HCT116 (cell line): ENCODE results near the gene CDKL5. TPM values are rescaled to one million over a fixed set of nuclear protein-coding genes. Genes with fewer than 3 reads are reported as not detected.

Experiments used
- ATAC-seq: fragments of 200-7000 bp; cut with Tn5 transposase; 2 replicates; pipeline ENCODE4 v1.9.1; 2020; ENCODE audit warnings: mild to moderate bottlenecking, moderate library complexity
- BruUV-seq: library from RNA; stranded (reverse); fragments of 400-500 nt; replicated peaks from 2 replicates; lab custom pipeline; 2021; lab: Mats Ljungman, UMichigan
- CTCF ChIA-PET: fragments of 300-600 bp; sonication (Branson Sonifier 250); formaldehyde crosslinking; loops from one replicate; lab custom pipeline; 2021; ENCODE audit warnings: antibody characterized with exemption; lab: Charles Lee
- POLR2A ChIA-PET: fragments of 300-600, 350-600 bp; sonication (Branson Sonifier 250); formaldehyde crosslinking; loops from one replicate; lab custom pipeline; 2021; ENCODE audit warnings: antibody characterized with exemption; lab: Charles Lee
- RAD21 ChIA-PET, 2 experiments: fragments of 300-600 bp; sonication (Branson Sonifier 250); formaldehyde crosslinking; loops; one replicate each; lab custom pipeline; 2023; ENCODE audit warnings: low total read pairs in 2 of 2; ENCODE audit not compliant: uncharacterized antibody in 2 of 2, unreplicated experiment in 2 of 2, low non-redundant PET in 1 of 2; lab: Charles Lee
- DNase-seq: peaks from one replicate; pipeline ENCODE4 v3.0.0-alpha.2; 2010; ENCODE audit warnings: low read depth, low spot score
- H2AFZ ChIP-seq: fragments of 200-600 bp; shearing (Covaris generic), sonication (generic); 2 replicates; pipeline ENCODE4 v1.6.1; 2017; ENCODE audit warnings: low read depth, mixed run types, mixed read lengths, antibody characterized with exemption, low read length; ENCODE audit not compliant: poor library complexity, severe bottlenecking
- H3K27ac ChIP-seq: 2 replicates; pipeline ENCODE4 v1.5.1; 2012; ENCODE audit warnings: low read depth, low read length
- H3K27me3 ChIP-seq: fragments of 200-600 bp; sonication (generic); 2 replicates; pipeline ENCODE4 v1.6.1; 2016; ENCODE audit warnings: mixed run types, low read length, mixed read lengths; ENCODE audit not compliant: insufficient read depth
- H3K36me3 ChIP-seq, 2 experiments: fragments of 200-500 bp in 1 of 2; fragments of 200-600 bp in 1 of 2; sonication (Bioruptor generic) in 1 of 2; sonication (generic) in 1 of 2; 2 replicates each; pipeline versions ENCODE4 v1.5.1 to v1.6.1; 2014 to 2016; ENCODE audit warnings: low read length in 2 of 2, inconsistent platforms in 1 of 2, mixed read lengths in 1 of 2, mixed run types in 1 of 2; ENCODE audit not compliant: insufficient read depth in 2 of 2, control insufficient read depth in 1 of 2
- H3K4me1 ChIP-seq, 2 experiments: fragments of 200-600 bp in 1 of 2; sonication (generic) in 1 of 2; 2 replicates each; pipeline versions ENCODE4 v1.5.1 to v1.6.1; 2012 to 2017; ENCODE audit warnings: low read length in 2 of 2, inconsistent platforms in 1 of 2, mild to moderate bottlenecking in 1 of 2, mixed read lengths in 1 of 2, mixed run types in 1 of 2, moderate library complexity in 1 of 2; ENCODE audit not compliant: insufficient read depth in 2 of 2, control insufficient read depth in 1 of 2
- H3K4me2 ChIP-seq: fragments of 200-600 bp; sonication (generic); 2 replicates; pipeline ENCODE4 v1.6.1; 2017; ENCODE audit warnings: mixed run types, low read length, mixed read lengths
- H3K4me3 ChIP-seq, 2 experiments: fragments of 200-600 bp in 1 of 2; sonication (generic) in 1 of 2; replicated peaks in 1 of 2; 2 replicates each; pipeline ENCODE4 v1.5.1; 2011 to 2016; ENCODE audit warnings: low read length in 2 of 2, control low read depth in 1 of 2, low read depth in 1 of 2, mild to moderate bottlenecking in 1 of 2, mixed read lengths in 1 of 2, mixed run types in 1 of 2
- H3K79me2 ChIP-seq: fragments of 200-600 bp; sonication (generic); 2 replicates; pipeline ENCODE4 v1.6.1; 2017; ENCODE audit warnings: mild to moderate bottlenecking, mixed run types, low read length, moderate library complexity, mixed read lengths; ENCODE audit not compliant: insufficient read depth
- H3K9ac ChIP-seq: fragments of 200-600 bp; sonication (generic); 2 replicates; pipeline ENCODE4 v1.6.1; 2016; ENCODE audit warnings: low read length, mixed read lengths
- H3K9me2 ChIP-seq: fragments of 200-600 bp; sonication (generic), shearing (Covaris generic); 2 replicates; pipeline ENCODE4 v1.6.1; 2017; ENCODE audit warnings: mixed run types, mild to moderate bottlenecking, moderate library complexity; ENCODE audit not compliant: insufficient read depth
- H3K9me3 ChIP-seq, 2 experiments: fragments of 200-500 bp in 1 of 2; fragments of 200-600 bp in 1 of 2; sonication (Bioruptor generic) in 1 of 2; sonication (generic) in 1 of 2; 2 replicates each; pipeline ENCODE4 v1.6.1; 2014 to 2017; ENCODE audit warnings: low read length in 2 of 2, mixed read lengths in 2 of 2, inconsistent platforms in 1 of 2, low read depth in 1 of 2, mild to moderate bottlenecking in 1 of 2, mixed run types in 1 of 2, moderate library complexity in 1 of 2; ENCODE audit not compliant: control insufficient read depth in 1 of 2, insufficient read depth in 1 of 2
- H4K20me1 ChIP-seq: fragments of 200-600 bp; sonication (generic), shearing (Covaris generic); 2 replicates; pipeline ENCODE4 v1.6.1; 2017; ENCODE audit warnings: mixed run types, mild to moderate bottlenecking, moderate library complexity; ENCODE audit not compliant: insufficient read depth
- ATF3 ChIP-seq: IDR thresholded peaks from 2 replicates; pipeline ENCODE4 v1.6.1; 2012
- CBX3 ChIP-seq: IDR thresholded peaks from 2 replicates; pipeline ENCODE4 v1.6.1; 2012; ENCODE audit warnings: low read depth
- ELF1 ChIP-seq: IDR thresholded peaks from 2 replicates; pipeline ENCODE4 v1.6.1; 2012; ENCODE audit warnings: low read depth, borderline replicate concordance
- EZH2 ChIP-seq: fragments of 200-600 bp; sonication (generic); IDR thresholded peaks from 2 replicates; pipeline ENCODE4 v1.6.1; 2017; ENCODE audit warnings: antibody characterized with exemption, mixed run types
- EZH2phosphoT487 ChIP-seq: fragments of 200-600 bp; IDR thresholded peaks from 2 replicates; pipeline ENCODE4 v1.6.1; 2018; ENCODE audit warnings: antibody characterized with exemption, borderline replicate concordance
- FOSL1 ChIP-seq: IDR thresholded peaks from 2 replicates; pipeline ENCODE4 v1.6.1; 2012; ENCODE audit warnings: low read depth
- JUND ChIP-seq: IDR thresholded peaks from 2 replicates; pipeline ENCODE4 v1.6.1; 2012
- POLR2A ChIP-seq: IDR thresholded peaks from 2 replicates; pipeline ENCODE4 v1.7.0; 2011; ENCODE audit warnings: borderline replicate concordance; ENCODE audit not compliant: insufficient read depth, insufficient read length; ENCODE audit errors: extremely low read depth
- POLR2AphosphoS5 ChIP-seq: IDR thresholded peaks from 2 replicates; pipeline ENCODE4 v1.6.1; 2011; ENCODE audit warnings: mild to moderate bottlenecking, low read depth, low read length, moderate library complexity
- RAD21 ChIP-seq: IDR thresholded peaks from 2 replicates; pipeline ENCODE4 v1.6.1; 2012; ENCODE audit warnings: low read depth, mild to moderate bottlenecking
- SIN3A ChIP-seq: IDR thresholded peaks from 2 replicates; pipeline ENCODE4 v1.6.1; 2012; ENCODE audit warnings: low read depth
- SP1 ChIP-seq: IDR thresholded peaks from 2 replicates; pipeline ENCODE4 v1.6.1; 2012; ENCODE audit warnings: low read depth
- TCF7L2 ChIP-seq: IDR thresholded peaks from 2 replicates; pipeline ENCODE4 v1.7.0; 2011; ENCODE audit warnings: borderline replicate concordance, inconsistent platforms; ENCODE audit not compliant: insufficient read depth, insufficient read length; ENCODE audit errors: extremely low read depth
- ZFX ChIP-seq: fragments of 450-650 bp; IDR thresholded peaks from 2 replicates; pipeline ENCODE4 v1.6.1; 2017
- ZNF274 ChIP-seq: fragments of 200-500 bp; sonication (Bioruptor generic); IDR thresholded peaks from 2 replicates; pipeline ENCODE4 v1.6.1; 2014; ENCODE audit warnings: mild to moderate bottlenecking, low read depth, low read length, inconsistent platforms
- intact Hi-C: fragments of 100-400 bp; cut with micrococcal nuclease; formaldehyde crosslinking; loops from 2 replicates; pipeline ENCODE4 v1.10.0; 2022
- total RNA-seq: library from RNA; stranded (reverse); gene quantifications from one replicate; pipeline ENCODE4 v1.2.1, GENCODE V29; 2021; ENCODE audit not compliant: unreplicated experiment
- TF ChIP-seq, protein P1 (sequence below), 3 experiments: fragments of 200-600 bp in 1 of 3; sonication (generic) in 1 of 3; IDR thresholded peaks in 2 of 3; conservative IDR thresholded peaks in 1 of 3; 2 replicates each; pipeline ENCODE4 v1.5.1; 2012 to 2017; ENCODE audit warnings: low read depth in 2 of 3, low read length in 2 of 3, antibody characterized with exemption in 1 of 3, borderline replicate concordance in 1 of 3, control low read depth in 1 of 3, mild to moderate bottlenecking in 1 of 3, mixed read lengths in 1 of 3, mixed run types in 1 of 3, moderate library complexity in 1 of 3; ENCODE audit not compliant: insufficient read depth in 1 of 3
- TF ChIP-seq, protein P2 (sequence below): IDR thresholded peaks from 2 replicates; pipeline ENCODE4 v1.6.1; 2012

CDKL5 gene
- total RNA-seq, 1 experiment from 2014 or later: 2.5 TPM

DNA sequence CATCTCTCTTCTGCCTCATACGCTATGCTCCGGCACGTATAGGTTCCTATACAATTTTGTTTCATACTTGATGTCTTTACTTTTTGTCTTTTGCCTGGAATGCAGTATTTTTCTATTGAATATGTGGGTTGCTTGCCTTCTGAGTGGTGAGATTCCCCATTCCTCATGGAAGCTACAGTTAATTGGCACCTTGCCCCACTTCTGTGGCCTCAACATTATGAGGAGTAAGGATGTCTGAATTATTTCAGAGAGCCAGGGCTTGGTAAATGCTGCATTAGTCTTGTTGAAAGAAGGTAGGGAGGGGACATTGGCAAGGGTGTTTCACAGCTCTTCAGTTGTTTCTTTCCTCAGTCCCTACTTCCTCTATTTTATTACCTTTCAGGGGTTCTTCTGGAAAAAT lies 23.0 kb downstream of the CDKL5 start:
- no peak for DNase-seq
- H3K36me3 ChIP-seq: no peaks in the 10 kb centered on the region
- H3K79me2 ChIP-seq: no peaks in the 10 kb centered on the region
- intact Hi-C loops: no loop called here
- no peaks in the 10 kb centered on the region for H3K9me3 ChIP-seq
- ChIA-PET RAD21 (no interaction called here), CTCF (no interaction called here), POLR2A (no interaction called here)
- H2AFZ ChIP-seq: no peak overlapping the region
- H3K27ac ChIP-seq: no peak overlapping the region
- H3K9ac ChIP-seq: no peak overlapping the region
- no peak overlapping the region for H3K4me3 ChIP-seq
- TF ChIP-seq ZNF274: no peak
- no TSS peak for BruUV-seq
- no peak overlapping the region for H3K4me2 ChIP-seq
- H4K20me1 ChIP-seq: no peaks in the 10 kb centered on the region
- ATAC-seq: no peak
- H3K27me3 ChIP-seq: no peaks in the 10 kb centered on the region
- H3K9me2 ChIP-seq: no peaks in the 10 kb centered on the region
- no peaks in the 10 kb centered on the region for H3K4me1 ChIP-seq

GRCh38 chrX:18449236-18449635 lies 23.8 kb downstream of the CDKL5 start:
- no peaks in the 10 kb centered on the region for H3K9me2 ChIP-seq
- TF ChIP-seq POLR2A (no peak), TCF7L2 (no peak), SP1 (no peak), RAD21 (no peak), ELF1 (no peak), JUND (no peak), POLR2AphosphoS5 (no peak), FOSL1 (no peak), EZH2phosphoT487 (no peak), ZFX (no peak), EZH2 (no peak), CBX3 (no peak), SIN3A (no peak), ATF3 (no peak)
- TF ChIP-seq, protein P1, sequence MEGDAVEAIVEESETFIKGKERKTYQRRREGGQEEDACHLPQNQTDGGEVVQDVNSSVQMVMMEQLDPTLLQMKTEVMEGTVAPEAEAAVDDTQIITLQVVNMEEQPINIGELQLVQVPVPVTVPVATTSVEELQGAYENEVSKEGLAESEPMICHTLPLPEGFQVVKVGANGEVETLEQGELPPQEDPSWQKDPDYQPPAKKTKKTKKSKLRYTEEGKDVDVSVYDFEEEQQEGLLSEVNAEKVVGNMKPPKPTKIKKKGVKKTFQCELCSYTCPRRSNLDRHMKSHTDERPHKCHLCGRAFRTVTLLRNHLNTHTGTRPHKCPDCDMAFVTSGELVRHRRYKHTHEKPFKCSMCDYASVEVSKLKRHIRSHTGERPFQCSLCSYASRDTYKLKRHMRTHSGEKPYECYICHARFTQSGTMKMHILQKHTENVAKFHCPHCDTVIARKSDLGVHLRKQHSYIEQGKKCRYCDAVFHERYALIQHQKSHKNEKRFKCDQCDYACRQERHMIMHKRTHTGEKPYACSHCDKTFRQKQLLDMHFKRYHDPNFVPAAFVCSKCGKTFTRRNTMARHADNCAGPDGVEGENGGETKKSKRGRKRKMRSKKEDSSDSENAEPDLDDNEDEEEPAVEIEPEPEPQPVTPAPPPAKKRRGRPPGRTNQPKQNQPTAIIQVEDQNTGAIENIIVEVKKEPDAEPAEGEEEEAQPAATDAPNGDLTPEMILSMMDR (IDR thresholded peaks at IDR 0.05 in 2 of 3, conservative IDR thresholded peaks at IDR 0.05 in 1 of 3; ENCODE audit: borderline replicate concordance in 1 of 3, insufficient read depth in 1 of 3, low read depth in 2 of 3, low read length in 2 of 3): no peak
- TF ChIP-seq, protein P2, sequence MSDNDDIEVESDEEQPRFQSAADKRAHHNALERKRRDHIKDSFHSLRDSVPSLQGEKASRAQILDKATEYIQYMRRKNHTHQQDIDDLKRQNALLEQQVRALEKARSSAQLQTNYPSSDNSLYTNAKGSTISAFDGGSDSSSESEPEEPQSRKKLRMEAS: no peak
- no peak overlapping the region for H3K9ac ChIP-seq
- ATAC-seq (no peak), DNase-seq (no peak)
- RAD21 ChIA-PET: no interaction called here
- H2AFZ ChIP-seq: no peak overlapping the region
- H3K9me3 ChIP-seq: no peaks in the 10 kb centered on the region
- BruUV-seq: no TSS peak
- H3K4me1 ChIP-seq: no peaks in the 10 kb centered on the region
- intact Hi-C loops: no loop called here
- no peak overlapping the region for H3K27ac ChIP-seq
- no peaks in the 10 kb centered on the region for H3K27me3 ChIP-seq
- CTCF ChIA-PET: no interaction called here
- no peaks in the 10 kb centered on the region for H3K36me3 ChIP-seq
- H3K4me2 ChIP-seq: no peak overlapping the region
- H4K20me1 ChIP-seq: no peaks in the 10 kb centered on the region
- no peaks in the 10 kb centered on the region for H3K79me2 ChIP-seq
- POLR2A ChIA-PET: no interaction called here
- H3K4me3 ChIP-seq: no peak overlapping the region
